ENCODE results near the gene ZNF592.

- TF ChIP-seq POLR2A (IDR thresholded peaks at IDR 0.05) = no peak
- TF ChIP-seq CTCF (IDR thresholded peaks at IDR 0.05) = no peak
- no peak for TF ChIP-seq EP300 (IDR thresholded peaks at IDR 0.05)
These were observed 63.4 kb downstream of the ZNF592 start for GRCh38 chr15:84811828-84812227.

All from tibial nerve (tissue), 4 donors.